ENCODE data around the gene TFPI. TPM values are rescaled to one million over a fixed set of nuclear protein-coding genes. Genes with fewer than 3 reads are reported as not detected.
"Not testable (repeated sequence)": the region's sequence is repeated elsewhere in the genome, so short reads cannot be mapped to it uniquely, and the experiment has no call there.

The TFPI gene
- total RNA-seq, 1 donor from 2014 or later = 44.5 TPM

GRCh38 chr2:187527262-187527661 is 27.0 kb downstream of the TFPI start:
- peak; percentile 52 for DNase-seq

GRCh38 chr2:187526792-187527191 is 27.4 kb downstream of the TFPI start:
- no peak for DNase-seq

- no peak for DNase-seq
Measured at GRCh38 chr2:187525163-187525900, 28.9 kb downstream of the TFPI start.

- no peak for DNase-seq
Measured at GRCh38 chr2:187523325-187523724, 30.9 kb downstream of the TFPI start.

GRCh38 chr2:187520121-187520624 is 34.1 kb downstream of the TFPI start:
- no peak for DNase-seq

- DNase-seq = no peak
Measured at GRCh38 chr2:187519419-187520120, 34.7 kb downstream of the TFPI start.

- DNase-seq = not testable (repeated sequence)
Measured at GRCh38 chr2:187517750-187518361, 36.4 kb downstream of the TFPI start.

GRCh38 chr2:187516630-187517510 is 37.4 kb downstream of the TFPI start:
- DNase-seq = not testable (repeated sequence)

GRCh38 chr2:187514930-187515329 is 39.3 kb downstream of the TFPI start:
- DNase-seq = no peak

GRCh38 chr2:187514235-187514829 is 39.9 kb downstream of the TFPI start:
- not testable (repeated sequence) for DNase-seq

GRCh38 chr2:187513460-187514234 is 40.6 kb downstream of the TFPI start:
- not testable (repeated sequence) for DNase-seq

GRCh38 chr2:187511356-187512315 is 42.6 kb downstream of the TFPI start:
- DNase-seq = no peak

GRCh38 chr2:187510419-187511355 is 43.5 kb downstream of the TFPI start:
- DNase-seq = not testable (repeated sequence)

- DNase-seq = no peak
Measured at GRCh38 chr2:187509667-187510417, 44.4 kb downstream of the TFPI start.

- no peak for DNase-seq
Measured at GRCh38 chr2:187506416-187506815, 47.8 kb downstream of the TFPI start.

GRCh38 chr2:187505065-187505672 is 49.1 kb downstream of the TFPI start:
- no peak for DNase-seq

- no peak for DNase-seq
Measured at GRCh38 chr2:187504312-187504921, 49.8 kb downstream of the TFPI start.
